ENCODE data around the gene CDK15.

The CDK15 gene

GRCh38 chr2:201866643-201867473, 60.5 kb downstream of the CDK15 start:
- DNase-seq (ENCODE audit: low spot score): no peak

- no peak for DNase-seq (ENCODE audit: low spot score)
These were observed 65.1 kb downstream of the CDK15 start for GRCh38 chr2:201871471-201871870.

DNA sequence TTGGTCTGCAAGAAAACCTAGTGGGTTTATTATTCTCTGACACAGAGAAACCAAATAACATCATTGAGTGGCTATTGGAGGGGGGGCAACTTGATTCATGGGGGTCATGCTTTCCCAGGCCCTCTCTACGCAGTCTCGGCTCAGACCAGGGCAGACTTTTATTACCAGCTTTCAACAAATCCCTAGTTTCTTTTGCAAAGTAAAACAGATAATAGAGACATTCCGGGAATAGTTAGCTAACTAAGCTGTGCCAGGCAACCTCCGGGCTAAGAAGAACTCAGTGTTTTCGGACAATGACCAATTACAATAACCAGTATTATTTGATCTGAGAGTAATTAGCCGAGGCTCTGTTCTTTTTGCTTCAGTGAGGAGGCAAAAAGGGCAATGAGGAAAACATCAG, 66.3 kb downstream of the CDK15 start:
- DNase-seq (ENCODE audit: low spot score): no peak

- DNase-seq (ENCODE audit: low spot score): no peak
These were observed 73.7 kb downstream of the CDK15 start for GRCh38 chr2:201879996-201880395.

DNA sequence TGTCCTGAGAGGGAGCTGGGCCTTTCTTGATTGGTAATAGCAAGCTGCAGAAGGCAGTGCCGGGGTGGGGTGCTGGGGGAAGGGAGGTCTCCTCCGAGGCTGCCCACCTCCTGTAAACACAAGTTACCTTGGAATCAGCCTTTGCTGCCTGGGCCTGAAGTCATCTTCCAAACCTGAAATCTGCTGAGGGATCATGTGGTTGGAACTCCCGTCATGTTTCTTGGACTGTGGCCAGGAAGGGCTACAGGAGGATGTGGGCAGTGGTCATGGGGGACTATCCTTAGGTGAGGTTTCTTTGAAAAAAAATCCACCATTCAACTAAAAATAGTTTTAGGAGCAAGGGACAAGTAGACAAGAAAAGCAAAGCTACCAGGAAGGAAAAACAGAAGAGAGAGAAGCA, 74.2 kb downstream of the CDK15 start:
- no peak for DNase-seq (ENCODE audit: low spot score)

GRCh38 chr2:201880993-201881611, 74.8 kb downstream of the CDK15 start:
- no peak for DNase-seq (ENCODE audit: low spot score)

- DNase-seq (ENCODE audit: low spot score): no peak
These were observed 75.4 kb downstream of the CDK15 start for GRCh38 chr2:201881741-201882140.

DNA sequence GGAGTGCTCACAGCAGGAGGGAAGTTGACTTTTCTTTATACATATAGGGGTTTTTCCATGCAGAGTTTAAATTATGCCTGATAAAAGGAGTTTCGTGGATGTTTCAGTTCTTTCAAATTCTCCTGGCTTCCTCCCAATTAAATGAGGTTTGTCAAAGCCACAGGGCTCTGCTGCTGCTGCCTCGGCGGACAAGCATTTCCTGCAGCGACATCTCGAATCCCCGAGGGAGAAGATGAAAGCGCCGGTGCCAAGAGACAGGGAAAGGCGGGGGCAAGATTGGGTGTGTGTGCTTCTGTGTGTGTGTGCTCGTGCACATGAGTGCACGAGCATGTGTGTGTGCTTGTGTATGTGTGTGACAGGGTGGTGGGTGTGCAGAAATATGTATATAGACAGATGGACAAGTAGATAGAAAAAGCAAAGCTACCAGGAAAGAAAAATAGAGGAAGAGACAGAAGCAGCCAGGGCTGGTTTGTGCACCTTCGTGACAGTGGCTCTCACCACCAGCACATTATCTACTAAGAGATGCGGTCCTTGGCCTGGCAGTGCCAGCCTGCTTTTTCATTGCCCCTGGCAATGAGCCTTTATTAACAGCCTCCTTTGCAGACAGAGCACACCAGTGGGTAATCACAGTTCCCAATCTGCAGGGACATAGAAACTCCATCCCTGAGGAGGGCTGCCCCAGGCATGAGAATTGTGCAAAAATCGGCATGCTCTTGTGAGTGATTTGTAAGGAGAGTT, 76.2 kb downstream of the CDK15 start:
- DNase-seq (ENCODE audit: low spot score): peak; percentile 28

DNA sequence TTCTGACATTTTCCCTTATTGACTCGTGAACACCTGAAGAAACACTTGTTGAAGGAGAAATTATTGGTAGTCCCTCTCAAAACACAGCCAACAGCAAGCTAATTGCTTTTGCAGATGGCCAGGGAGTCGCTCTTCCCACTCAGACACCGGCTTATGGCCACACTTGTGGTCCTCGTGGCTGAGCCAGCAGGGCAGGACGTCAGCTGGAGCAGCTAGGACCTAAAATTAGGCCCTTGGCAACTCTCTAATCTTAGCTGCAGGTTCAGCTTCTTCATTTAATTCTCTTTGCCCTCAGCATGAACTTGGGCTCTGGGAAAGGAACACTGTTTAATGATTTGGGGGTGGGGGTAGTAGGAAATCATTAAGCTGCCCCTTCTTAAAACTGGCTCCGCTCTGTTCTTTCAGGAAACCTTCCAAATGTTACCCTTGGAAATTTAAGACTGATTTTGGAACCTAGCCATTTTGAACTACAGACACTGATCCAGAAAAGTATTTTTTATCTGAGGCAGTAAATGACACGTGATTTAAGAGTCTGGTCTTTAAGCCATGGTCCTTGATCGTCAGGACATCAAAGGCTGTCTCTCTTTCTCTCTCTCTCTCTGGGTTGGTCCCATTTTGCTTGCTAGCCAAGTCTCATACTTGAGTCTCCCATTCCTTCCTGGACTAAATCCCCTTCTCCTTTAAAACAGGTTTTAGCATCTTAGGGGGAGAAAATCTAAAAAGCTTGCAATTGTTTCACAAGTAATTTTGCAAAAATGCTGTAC, 77.5 kb downstream of the CDK15 start:
- no peak for DNase-seq (ENCODE audit: low spot score)

DNA sequence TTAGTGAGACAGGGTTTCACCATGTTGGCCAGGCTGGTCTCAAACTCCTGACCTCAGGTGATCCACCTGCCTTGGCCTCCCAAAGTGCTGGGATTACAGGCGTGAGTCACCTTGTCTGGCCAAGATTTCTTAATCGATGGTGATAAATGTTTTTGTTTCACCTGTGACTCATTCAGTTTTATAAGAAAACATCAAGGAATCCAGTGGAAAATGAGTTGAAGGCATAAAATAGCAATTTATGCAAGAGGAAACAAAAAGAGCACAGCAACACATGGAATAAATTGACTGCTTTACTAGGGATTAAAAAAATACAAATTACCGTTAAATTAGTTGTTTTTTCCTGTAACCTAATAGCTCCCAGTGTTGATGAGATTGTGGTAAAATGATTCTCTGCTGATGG, 80.2 kb downstream of the CDK15 start:
- no peak for DNase-seq (ENCODE audit: low spot score)

- DNase-seq (ENCODE audit: low spot score): no peak
These were observed 81.6 kb downstream of the CDK15 start for GRCh38 chr2:201887773-201888425.

- no peak for DNase-seq (ENCODE audit: low spot score)
These were observed 82.1 kb downstream of the CDK15 start for GRCh38 chr2:201888426-201888800.

DNA sequence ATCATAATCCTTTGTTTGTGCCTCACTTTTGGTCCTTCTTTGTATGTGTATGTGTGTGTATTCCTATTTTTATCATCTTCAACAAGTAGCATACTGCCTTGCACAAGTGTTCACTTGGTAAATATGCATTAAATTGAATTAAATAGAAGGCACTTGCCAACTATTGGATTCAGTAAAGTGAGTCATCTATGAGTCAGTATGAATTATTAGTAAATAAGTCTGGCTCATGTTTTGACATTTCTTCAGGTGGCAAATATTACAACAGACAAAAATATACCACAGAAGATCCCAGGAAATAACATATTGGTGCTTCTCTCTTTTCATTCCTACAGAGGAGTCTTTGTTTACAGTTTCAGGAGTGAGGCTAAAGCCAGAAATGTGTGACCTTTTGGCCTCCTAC, 84.1 kb downstream of the CDK15 start:
- no peak for DNase-seq (ENCODE audit: low spot score)

DNA sequence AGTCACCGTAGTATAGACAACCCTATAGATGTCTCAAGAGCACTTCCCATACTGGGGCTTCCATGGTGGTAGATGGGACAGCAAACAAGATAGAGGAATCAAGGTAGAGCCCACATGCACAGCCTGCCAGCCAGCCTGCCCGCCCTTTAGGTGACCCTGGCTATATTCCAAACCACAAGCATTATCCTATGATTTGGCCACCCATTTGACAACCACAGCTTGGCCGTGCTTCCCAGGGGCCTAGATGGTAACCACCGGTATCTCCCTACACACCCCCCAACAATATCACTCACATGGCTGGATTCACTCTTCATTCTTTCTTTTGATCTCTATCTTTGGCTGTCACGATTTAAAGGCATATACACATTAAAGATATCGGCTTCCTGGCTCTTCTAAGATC, 85.3 kb downstream of the CDK15 start:
- DNase-seq (ENCODE audit: low spot score): no peak

GRCh38 chr2:201892516-201892915, 86.2 kb downstream of the CDK15 start:
- no peak for DNase-seq (ENCODE audit: low spot score)

DNA sequence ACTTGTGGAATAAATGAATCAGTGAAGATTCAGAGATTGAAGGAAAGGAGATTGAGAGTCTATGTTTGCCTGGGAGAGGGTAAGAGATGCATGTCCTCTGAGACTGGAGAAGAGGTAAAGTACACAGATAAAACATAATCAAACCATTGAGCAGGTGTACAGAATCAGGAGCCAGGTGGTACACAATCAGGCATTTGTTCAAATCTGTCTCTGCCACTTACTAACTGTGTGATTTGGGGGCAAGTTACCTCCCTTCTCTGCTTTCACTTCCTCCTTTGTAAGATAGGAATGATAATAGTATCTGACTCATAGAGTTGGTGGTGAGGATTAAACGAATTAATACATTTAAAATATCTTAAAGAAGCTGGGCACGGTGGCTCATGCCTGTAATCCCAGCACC, 94.0 kb downstream of the CDK15 start:
- DNase-seq (ENCODE audit: low spot score): no peak

GRCh38 chr2:201901786-201902185, 95.4 kb downstream of the CDK15 start:
- DNase-seq (ENCODE audit: low spot score): no peak

GRCh38 chr2:201904538-201905420, 98.4 kb downstream of the CDK15 start:
- no peak for DNase-seq (ENCODE audit: low spot score)

DNA sequence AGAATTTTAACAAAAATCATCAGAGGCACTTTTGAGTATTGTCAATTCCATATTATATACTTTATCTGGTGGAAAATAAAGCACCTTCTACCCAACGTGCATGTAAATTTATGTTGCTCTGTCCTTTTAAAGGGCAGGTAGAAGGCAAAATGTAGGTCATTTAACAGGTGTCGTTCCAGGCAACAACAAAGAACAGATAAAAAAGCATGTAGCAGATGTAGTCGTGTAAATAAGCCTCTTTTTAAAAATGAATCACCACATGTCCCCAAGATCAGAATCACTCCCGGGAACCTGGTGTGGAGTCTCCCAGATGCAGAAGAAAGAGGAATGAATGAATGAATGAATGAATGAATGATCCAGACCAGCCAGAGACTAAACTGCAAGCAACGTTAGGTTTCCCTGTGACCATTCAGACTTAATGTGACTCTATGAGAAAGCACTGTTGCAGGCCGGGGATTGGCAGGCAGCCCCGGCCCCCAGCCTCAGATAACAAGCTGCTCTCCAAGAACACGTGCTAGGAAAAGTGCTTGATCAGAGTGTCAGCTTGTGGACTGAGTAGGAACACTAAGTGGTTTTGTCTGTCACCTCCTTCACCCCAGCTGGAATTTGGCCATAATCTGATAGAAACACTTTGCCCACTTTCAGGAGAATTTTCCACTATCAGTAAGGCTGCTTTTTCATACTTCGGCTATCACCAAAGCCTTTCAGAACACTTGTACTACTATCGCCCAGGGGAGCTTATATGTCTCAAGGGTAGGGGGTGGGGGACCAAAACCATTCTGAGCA, 100.6 kb downstream of the CDK15 start:
- DNase-seq (ENCODE audit: low spot score): no peak

DNA sequence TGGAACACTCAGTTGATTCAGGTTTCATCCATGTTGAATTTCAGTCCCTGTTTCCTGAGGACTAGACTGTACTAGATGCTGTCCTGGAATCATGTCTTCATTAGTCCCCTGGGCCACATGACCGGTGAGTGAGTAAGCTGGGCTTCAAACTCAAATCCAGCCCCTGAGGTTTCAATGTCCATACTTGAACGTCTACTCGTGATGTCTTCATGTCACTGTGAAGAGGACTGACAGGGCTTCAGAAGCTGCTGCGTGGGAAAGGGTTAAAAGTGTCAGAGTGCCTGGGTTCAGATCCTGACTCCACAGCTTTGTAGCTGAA, 101.2 kb downstream of the CDK15 start:
- DNase-seq (ENCODE audit: low spot score): no peak
